Stimulated activated CD8-positive, alpha-beta memory T cell treated with anti-CD3 and anti-CD28 coated beads, Interleukin-2, amount 100 ng/mL, for 1 hour (primary cell): ENCODE data around the gene CDHR5.

Experiments used
- DNase-seq, 2 donors: peaks; one replicate each; pipeline ENCODE4 v3.0.0-alpha.2; 2020; ENCODE audit warnings: low read depth in 2 of 2

Gene CDHR5

GRCh38 chr11:623349-623869 lies 1.3 kb downstream of the CDHR5 start:
- DNase-seq, result no peak

DNA sequence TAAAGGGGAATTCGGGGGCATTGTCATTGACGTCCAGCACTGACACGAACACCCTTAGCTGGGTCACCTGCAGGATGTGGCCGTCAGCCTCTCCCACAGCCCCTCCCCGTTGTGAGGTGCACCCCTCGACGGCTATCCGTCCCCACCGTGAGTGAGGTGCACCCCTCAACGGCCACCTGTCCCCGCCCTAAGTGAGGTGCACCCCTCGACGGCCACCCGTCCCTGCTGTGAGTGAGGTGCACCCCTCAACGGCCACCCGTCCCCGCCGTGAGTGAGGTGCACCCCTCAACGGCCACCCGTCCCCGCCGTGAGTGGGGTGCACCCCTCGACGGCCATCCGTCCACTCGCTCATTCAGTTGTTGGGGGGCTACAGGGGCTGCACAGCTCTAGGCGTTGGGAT lies 2.9 kb downstream of the CDHR5 start:
- DNase-seq, result no peak

DNA sequence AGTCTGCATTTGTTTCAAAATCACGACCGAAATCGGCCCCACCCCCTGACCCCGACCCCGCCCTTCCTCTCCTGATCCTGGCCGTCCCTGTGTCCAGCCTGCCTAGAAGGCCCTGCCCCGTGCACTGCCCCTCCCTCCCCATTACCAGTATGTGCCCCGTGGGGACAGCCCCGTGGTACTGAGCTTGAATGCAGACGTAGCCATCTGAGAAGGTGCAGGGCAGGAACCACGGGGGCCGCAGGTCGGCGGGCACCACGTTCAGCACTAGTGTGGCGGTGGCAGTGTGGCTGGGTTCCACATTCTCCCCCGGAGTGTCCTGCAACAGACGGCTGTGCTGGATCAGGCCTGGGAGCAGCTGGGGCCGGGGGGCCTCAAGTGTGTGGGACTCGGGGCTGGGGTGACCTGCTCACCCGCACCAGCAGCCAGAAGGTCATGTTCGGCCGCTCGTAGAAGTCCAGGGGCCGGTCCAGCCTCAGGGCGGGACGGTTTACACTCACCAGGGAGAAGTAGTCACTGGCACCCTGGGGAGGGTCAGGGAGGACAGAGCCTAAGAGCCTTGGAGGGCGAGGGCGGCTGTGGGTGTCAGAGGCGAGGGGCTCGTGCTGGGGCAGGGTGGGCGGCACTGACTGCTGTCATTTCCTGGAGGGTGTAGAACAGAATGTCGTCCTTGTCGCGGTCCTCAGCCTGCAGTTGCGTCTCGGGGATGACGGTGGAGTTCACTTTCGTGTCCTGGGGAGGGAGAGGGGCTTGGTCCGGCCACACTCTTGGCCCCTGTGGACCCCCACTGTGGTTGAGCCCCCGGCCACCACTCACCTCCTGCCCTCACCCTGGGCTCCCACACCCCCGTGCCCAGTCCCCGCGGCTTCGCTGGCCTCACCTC lies 3.6 kb downstream of the CDHR5 start:
- no peak for DNase-seq

GRCh38 chr11:620201-620600 lies 4.6 kb downstream of the CDHR5 start:
- DNase-seq, result no peak

GRCh38 chr11:619628-620050 lies 5.1 kb downstream of the CDHR5 start:
- no peak for DNase-seq

- DNase-seq, result no peak
Observed at GRCh38 chr11:618856-619627, 5.7 kb downstream of the CDHR5 start.

- DNase-seq, result no peak
Observed at GRCh38 chr11:617912-618682, 6.7 kb downstream of the CDHR5 start.

DNA sequence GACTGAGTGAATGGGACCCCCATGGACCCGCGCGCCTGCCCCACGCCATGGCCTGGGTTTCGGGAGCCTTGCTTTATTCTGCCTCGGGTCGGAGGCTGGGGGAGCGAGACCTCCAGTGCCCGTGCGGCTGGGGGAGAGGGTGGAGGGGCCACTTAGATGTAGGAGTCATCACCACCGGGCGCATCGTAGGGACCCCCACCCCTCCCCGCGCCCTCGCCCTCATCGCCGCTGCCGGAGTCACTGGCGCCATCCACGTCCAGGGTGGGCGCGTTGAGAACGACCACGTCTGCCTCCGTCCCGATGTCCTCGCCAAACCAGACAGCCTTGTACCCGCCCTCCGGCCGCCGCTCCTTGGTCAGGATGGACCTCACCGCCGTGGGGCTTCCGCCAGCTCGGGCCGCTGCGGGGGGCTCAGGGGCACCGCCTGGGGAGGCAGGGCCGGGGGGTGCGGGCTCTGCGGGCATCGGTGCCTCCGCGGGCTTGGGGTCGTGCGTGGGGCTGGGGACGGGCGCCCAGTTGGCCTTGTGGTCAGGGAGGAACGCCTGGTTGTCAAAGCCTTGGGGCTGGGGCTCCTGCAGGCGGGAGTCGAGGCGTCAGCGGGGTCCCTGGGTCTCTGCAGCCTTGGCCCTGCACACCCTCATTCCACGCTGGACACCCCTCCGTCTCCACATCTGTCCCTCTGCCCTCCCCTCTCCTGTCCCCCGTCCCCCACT lies 7.4 kb downstream of the CDHR5 start:
- DNase-seq, result no peak

- DNase-seq, result no peak
Observed at GRCh38 chr11:616320-617198, 8.2 kb downstream of the CDHR5 start.

- DNase-seq, result peak; percentile 76 to 82
Observed at GRCh38 chr11:615504-616319, 9.0 kb downstream of the CDHR5 start, which contains the start of gene IRF7. TSS of gene IRF7 (minus strand) at chr11:615950. CDS start at chr11:615364, 586 bp downstream.

- no peak for DNase-seq
Observed at GRCh38 chr11:614623-615503, 9.9 kb downstream of the CDHR5 start.

DNA sequence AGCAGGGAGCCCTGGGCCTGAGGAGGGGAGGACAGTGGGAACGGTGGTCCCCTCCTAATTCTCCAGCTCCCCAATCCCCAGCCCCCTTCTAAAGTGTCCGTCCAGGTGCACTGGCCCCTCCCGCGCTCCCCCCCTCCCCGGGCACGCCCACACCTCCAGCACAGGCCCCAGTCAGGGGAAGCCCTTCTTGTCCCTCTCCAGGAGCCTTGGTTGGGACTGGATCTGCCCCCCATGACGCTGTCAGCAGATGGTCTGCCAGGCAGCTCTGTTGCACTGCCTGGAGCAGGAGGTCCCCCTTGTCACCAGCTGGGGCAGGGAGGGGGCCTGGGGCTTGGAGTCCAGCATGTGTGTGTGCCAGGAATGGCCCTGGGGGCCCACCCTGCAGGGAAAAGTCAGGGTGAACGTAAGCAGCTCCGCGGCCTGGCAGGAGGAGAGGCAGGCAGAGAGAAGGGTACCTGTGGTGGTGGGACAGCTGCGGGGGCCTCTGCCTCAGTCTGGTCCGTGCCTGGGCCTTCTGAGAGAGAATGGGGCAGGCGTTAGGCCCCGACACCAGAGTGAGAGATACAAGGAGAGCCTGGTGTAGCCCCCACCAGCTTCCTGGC lies 10.6 kb downstream of the CDHR5 start:
- DNase-seq, result no peak

- DNase-seq, result peak; percentile 62 to 73
Observed at GRCh38 chr11:613369-613968, 11.3 kb downstream of the CDHR5 start.

DNA sequence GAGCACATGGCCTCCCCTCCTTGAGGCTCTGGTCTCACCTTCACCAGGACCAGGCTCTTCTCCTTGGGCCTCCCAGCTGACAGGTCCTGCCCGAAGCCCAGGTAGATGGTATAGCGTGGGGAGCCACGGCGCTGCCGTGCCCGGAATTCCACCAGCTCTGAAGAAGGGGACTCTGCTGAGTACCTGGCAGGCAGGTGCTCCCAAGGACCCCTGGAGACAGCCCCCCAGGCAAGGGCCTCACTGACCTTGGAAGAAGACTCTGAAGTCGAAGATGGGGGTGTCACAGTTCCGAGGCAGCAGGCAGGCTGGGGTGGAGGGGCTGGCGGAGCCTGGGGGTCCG lies 11.8 kb downstream of the CDHR5 start:
- no peak for DNase-seq

GRCh38 chr11:612201-612960 lies 12.4 kb downstream of the CDHR5 start:
- no peak for DNase-seq
